HG03571 (cell line): Measurements from ENCODE around the gene TMEM117.

Experiments
- ATAC-seq: cut with Tn5 transposase; IDR thresholded peaks from one replicate; pipeline ENCODE4 v1.9.1; 2021; ENCODE audit not compliant: unreplicated experiment

Gene TMEM117

GRCh38 chr12:44285321-44285960 is 449.6 kb downstream of the TMEM117 start:
- no peak for ATAC-seq

- ATAC-seq = no peak
These were observed 450.5 kb downstream of the TMEM117 start for GRCh38 chr12:44286336-44286735.

GRCh38 chr12:44286821-44287505 is 451.1 kb downstream of the TMEM117 start:
- ATAC-seq = no peak

GRCh38 chr12:44287545-44287944 is 451.7 kb downstream of the TMEM117 start:
- no peak for ATAC-seq

GRCh38 chr12:44294649-44295048 is 458.8 kb downstream of the TMEM117 start:
- ATAC-seq = no peak

GRCh38 chr12:44295958-44296623 is 460.2 kb downstream of the TMEM117 start:
- no peak for ATAC-seq

GRCh38 chr12:44296624-44297197 is 460.8 kb downstream of the TMEM117 start:
- no peak for ATAC-seq

- no peak for ATAC-seq
These were observed 463.6 kb downstream of the TMEM117 start for GRCh38 chr12:44299524-44299923.

GRCh38 chr12:44307506-44308168 is 471.8 kb downstream of the TMEM117 start:
- ATAC-seq = no peak

GRCh38 chr12:44313188-44313587 is 477.3 kb downstream of the TMEM117 start:
- ATAC-seq = no peak

- ATAC-seq = no peak
These were observed 478.2 kb downstream of the TMEM117 start for GRCh38 chr12:44314007-44314500.

- ATAC-seq = peak; percentile 64
These were observed 481.8 kb downstream of the TMEM117 start for GRCh38 chr12:44317651-44318126.

- ATAC-seq = no peak
These were observed 495.4 kb downstream of the TMEM117 start for GRCh38 chr12:44331269-44331668.

GRCh38 chr12:44334347-44334746 is 498.5 kb downstream of the TMEM117 start:
- no peak for ATAC-seq

- ATAC-seq = no peak
These were observed 499.1 kb downstream of the TMEM117 start for GRCh38 chr12:44335030-44335429.

GRCh38 chr12:44336577-44336976 is 500.7 kb downstream of the TMEM117 start:
- no peak for ATAC-seq

- no peak for ATAC-seq
These were observed 506.5 kb downstream of the TMEM117 start for GRCh38 chr12:44342371-44342770.

- ATAC-seq = no peak
These were observed 511.3 kb downstream of the TMEM117 start for GRCh38 chr12:44347145-44347544.

- no peak for ATAC-seq
These were observed 521.6 kb downstream of the TMEM117 start for GRCh38 chr12:44357494-44357893.

GRCh38 chr12:44358636-44359035 is 522.8 kb downstream of the TMEM117 start:
- no peak for ATAC-seq

- ATAC-seq = no peak
These were observed 527.1 kb downstream of the TMEM117 start for GRCh38 chr12:44362947-44363346.
